Right renal pelvis (tissue), 4 donors: ENCODE results near the gene SFMBT2. TPM values are rescaled to one million over a fixed set of nuclear protein-coding genes. Genes with fewer than 3 reads are reported as not detected.
A peak's percentile ranks its signal among the peaks of the same experiment; 100 is the strongest.

Experiments used
- DNase-seq, 4 donors: peaks; one replicate each; pipeline ENCODE4 v3.0.0-alpha.2; 2013; ENCODE audit warnings: low read depth in 4 of 4, low spot score in 3 of 4, missing footprints in 1 of 4
- polyA plus RNA-seq, 4 donors: library from polyadenylated mRNA; unstranded; fragments of 120-200 nt; gene quantifications; one replicate each; pipeline ENCODE4 v1.2.1, GENCODE V29; 2013; ENCODE audit not compliant: insufficient read length in 4 of 4

SFMBT2 gene
- polyA plus RNA-seq, 4 donors = 6.4 to 7.6 (median 6.8) TPM

DNA sequence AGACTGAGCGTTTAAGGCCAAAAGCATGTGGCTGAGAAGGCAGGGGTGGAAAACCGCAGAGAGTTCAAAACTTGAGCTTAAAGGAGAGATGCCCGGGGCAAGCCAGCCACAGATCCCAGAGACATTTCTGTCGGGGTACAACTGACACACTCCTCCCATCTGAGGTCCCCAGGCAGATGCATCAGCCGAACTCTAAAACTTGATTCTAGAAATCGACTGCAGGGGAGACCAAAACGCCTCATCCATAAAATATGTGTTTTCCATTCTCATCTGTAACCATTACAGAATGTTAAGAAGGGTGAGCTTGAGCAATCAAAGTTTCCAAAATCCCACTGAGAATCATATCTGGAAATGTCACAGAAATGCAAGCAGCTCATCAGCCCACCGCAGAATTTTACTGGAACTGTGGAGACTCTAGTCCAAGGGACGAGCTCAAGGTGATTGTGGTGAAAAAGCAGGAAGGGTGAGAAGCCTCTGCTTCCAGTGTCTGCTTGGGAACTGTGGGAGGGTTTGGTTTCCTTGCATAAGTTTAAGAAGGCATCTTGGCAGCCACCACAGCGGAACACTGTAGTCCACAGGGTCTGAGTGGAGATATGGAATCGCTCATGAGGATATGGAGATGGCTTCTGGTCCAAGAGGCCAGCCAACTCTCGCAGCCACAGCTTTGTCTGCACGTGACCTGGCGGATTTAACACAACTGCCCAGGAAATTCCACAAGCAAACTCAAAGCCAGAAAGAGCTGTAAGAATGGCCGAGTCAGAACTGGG is 249.2 kb downstream of the SFMBT2 start:
- DNase-seq = peak in 1 of 4 donors; percentile 13

GRCh38 chr10:7159928-7160327 is 250.9 kb downstream of the SFMBT2 start:
- no peak for DNase-seq

DNA sequence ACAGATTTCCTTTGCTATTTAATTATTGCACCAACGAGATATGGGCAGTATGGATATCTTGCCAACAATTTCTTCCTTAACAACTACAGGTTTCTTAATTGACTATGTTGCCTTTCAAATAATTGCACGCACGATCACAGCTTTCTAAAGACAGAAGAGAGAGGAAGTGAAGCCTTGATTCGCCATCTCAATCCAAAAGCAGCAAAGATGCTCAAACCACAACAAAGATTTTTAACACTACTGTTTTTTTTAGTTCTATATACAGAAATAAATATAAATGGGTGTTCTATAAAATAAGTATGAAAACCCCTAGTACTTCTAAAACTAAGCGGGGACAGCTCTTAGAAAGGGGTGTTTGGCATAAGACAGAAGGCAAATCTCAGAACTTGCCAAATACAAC is 251.3 kb downstream of the SFMBT2 start:
- DNase-seq = no peak

- no peak for DNase-seq
Observed at GRCh38 chr10:7157091-7157490, 253.7 kb downstream of the SFMBT2 start.

DNA sequence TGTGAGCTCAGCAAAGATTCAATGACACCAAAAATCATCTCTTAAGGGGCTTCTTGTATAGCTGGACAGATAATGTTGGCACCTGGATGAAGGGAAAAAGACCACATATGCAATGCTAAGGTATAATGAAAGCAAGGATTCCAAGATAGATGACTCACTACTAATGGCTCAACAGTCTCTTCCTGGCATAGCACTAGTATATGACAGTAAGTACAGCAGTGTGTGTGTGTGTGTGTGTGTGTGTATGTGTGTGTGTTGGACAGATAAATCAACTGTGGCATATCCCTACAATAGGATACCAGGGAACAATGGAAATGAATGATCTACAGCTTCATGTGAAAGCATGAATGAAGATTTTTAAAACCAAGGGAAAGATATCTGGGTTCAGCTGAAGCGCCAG is 257.1 kb downstream of the SFMBT2 start:
- DNase-seq = no peak

- DNase-seq = no peak
Observed at GRCh38 chr10:7152982-7153381, 257.9 kb downstream of the SFMBT2 start.

DNA sequence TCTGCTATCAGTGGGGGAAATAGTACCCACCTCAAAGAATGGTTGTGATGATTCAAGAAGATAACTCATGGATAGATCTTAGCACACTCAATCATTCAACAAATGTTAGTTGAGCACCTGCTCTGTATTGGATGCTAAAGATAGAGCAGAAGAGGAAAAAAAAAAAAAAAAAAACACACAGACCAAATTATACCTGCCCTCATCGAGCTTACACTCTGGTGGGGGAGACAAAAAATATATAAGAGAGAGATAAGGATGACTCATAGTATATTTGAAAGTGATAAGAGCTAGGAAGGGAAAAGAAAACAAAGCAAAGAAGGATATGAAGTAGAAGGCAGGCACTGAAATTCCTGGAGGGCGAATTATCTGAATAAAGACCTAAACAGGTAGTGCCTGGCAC is 258.5 kb downstream of the SFMBT2 start:
- DNase-seq = no peak

DNA sequence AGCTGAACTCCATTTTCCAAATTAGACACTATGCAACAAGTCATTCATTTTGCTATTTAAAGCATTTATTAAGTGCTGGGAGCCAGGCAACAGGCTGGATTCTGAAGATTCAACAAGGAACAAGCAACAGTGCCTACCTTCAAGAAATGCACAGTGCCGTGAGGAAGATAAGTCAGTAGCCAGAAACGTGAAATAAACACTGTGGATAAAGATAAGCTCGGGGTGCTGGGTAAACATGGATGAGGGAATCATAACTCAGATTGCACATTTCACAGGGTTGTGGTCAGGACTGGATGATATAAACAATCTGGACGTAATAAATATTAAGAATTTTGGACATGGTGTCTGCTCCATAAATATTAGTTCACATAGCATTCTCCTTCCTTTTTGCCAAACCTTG is 259.3 kb downstream of the SFMBT2 start:
- DNase-seq = no peak

DNA sequence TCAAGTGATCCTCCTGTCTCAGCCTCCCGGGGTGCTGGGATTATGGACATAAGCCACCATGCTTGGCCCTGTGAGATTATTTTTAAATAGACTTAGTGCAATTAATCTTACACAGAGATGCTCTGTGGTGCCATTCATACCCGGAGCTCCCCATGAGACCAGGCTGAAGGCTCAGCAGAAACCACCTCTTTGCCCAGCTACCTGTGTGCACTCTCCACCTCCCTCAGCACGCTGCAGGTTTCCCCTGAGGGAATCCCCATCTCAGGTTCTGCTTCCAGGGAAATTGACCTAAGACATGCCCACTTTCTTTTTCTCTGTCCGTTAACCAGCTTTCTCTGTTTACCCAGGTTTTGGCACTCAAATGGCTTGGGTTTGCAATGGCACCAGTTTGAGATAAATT is 260.5 kb downstream of the SFMBT2 start:
- DNase-seq = no peak

- no peak for DNase-seq
Observed at GRCh38 chr10:7146189-7146588, 264.6 kb downstream of the SFMBT2 start.

DNA sequence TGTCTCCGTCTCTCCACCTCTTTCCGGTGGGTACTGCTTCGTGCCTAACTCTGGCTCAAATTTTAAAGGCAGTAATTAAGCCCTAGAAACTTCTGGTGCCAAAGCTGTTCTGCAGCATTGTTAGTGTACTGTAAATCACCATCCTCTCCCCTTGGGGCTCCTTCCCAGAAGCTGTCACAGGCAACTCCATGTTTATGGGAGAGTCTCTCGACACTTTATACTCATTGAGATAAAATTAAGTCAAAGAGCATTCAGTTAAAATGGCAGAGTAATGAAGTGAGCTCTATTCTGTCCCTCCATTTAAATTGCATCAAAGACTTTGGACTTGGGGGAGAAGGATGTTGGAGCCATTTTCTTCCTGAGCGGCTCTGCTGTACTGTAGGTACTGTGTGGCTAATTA is 274.8 kb downstream of the SFMBT2 start:
- DNase-seq = no peak

DNA sequence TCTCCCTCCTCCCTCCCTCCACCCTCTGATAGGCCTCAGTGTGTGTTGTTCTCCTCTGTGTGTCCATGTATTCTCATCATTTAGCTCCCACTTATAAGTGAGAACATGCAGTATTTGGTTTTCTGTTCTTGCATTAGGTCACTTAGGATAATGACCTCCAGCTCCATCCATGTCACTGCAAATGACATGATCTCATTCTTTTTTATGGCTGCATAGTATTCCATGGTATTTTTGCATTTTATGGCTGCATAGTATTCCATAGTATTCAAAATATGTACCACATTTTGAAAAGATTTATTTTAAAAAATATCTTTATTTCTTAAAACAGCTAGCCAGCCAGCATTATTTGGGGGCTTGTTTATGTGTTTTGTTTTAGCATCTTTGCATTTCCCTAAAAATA is 275.6 kb downstream of the SFMBT2 start:
- no peak for DNase-seq

DNA sequence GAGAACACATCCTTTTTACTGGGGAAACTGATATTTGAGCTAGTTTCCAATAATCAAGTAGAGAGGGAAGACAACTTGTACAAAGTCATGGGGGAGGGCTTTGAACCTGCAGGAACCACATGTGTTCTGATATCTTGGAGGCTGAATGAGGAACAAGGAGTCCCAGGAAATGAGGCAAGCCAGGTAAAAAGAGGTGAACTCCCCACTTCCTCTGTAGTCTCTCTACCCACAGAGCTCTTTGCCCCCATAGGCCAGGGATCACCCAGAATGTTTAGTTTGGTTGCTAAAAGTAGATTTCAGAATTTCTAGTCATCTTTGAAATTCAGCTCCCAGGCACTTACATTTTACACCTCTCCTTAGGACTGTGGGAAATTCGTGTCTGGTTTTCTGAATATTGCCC is 276.4 kb downstream of the SFMBT2 start:
- no peak for DNase-seq

DNA sequence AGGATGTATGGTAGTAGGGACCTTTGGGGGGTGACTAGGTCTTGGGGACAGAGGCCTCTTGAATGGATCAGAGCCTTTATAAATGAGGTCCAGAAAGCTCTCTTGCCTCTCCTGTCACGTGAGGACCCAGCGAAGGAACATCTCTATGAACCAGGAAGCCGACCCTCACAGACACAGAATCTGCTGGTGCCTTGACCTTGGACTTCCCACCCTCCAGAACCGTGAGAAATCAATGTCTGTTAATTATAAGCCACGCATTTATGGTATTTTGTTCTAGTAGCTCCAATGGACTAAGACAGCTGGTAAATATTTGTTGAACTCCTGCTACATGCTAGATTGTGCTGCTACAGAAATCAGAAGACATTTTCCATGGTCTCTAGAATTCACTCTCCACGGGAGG is 276.9 kb downstream of the SFMBT2 start:
- DNase-seq = no peak

GRCh38 chr10:7133278-7133677 is 277.6 kb downstream of the SFMBT2 start:
- no peak for DNase-seq

DNA sequence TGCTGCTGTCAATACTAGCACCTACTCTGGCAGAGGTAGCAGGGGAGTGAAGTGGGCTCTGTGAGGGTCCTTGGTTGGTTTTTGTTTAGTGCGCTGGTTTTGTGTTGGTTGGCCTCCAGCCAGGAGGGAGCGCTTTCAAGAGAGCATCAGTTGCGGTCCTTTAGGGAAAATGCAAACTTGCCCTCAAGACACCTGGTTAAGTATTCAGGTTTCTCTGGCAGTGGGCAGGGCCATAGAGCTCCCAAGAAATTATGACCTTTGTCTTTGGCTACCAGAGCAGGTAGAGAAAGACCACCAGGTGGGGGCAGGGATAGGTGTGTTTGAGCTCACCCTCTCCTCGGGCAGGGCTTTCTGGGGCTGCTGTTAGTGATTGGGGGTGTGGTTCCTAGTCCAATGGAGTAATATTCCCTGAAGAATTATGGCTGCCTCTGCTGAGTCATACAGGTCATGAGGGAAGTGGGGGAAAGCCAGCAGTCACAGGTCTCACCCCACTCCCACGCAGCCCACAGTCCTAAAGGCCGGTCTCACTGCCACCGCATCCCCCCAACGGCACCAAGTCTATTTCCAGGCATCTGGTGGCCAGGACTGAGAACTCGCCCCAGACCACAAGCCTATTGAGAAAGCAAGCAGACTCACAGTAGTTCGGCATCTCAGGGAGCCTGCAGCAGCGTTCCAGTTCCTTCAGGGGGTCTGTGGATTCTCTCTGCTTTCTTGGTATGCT is 280.5 kb downstream of the SFMBT2 start:
- no peak for DNase-seq

GRCh38 chr10:7123774-7124173 is 287.1 kb downstream of the SFMBT2 start:
- no peak for DNase-seq

DNA sequence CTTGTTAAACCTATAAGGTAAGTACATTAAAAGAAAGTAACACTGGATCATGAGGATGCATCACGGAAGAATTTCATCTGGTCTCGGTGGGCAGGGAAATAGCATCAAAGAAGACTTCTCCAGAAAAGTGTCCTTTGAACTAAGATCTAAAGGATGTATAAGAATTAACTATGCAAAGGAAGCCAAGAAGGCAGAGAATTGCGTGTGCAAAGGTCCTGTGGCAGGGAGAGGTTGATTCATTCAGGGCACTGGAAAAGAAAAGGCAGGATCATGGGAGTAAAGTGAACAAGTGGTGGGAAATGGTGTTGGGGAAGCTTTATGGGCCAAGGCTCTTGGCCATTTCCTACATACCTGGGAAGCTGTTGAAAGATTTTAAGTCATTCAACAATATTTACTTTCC is 288.3 kb downstream of the SFMBT2 start:
- no peak for DNase-seq

GRCh38 chr10:7121154-7121797 is 289.6 kb downstream of the SFMBT2 start:
- peak; percentile 25 to 45 (median 33) for DNase-seq

DNA sequence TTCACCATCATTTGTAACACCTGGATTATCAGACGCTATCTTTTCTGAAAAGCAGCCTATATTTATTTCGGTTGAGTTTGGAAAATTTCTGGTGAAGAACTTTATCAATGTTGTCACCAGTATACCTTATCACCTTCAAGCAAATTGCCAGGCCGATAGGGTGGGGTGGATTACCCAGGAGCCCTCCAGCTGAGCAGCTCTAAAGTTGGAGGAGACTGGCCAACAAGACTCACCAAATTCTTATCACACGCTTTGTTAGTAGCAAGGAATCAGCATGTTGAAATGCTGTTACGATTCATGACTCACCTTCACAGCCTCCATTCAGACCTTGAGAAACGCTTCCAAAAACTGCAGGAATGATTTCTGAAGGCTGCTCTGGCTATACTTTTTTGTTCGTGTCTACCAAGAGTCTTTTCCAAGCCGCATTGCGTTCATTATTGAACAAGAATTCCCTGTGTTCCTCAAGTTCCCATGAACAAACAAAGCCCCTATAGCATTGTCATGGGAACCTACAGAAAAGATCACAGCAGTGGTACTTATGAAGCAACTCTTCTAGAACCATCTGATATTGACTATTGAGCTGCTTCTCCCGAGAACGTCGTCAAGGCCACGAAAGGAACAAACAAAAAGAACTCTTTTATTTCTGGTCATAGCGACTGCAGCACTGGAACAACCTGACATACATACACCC is 291.4 kb downstream of the SFMBT2 start:
- no peak for DNase-seq
